ENCODE data around the gene NFAM1. TPM values are rescaled to one million over a fixed set of nuclear protein-coding genes. Genes with fewer than 3 reads are reported as not detected.

The NFAM1 gene
- total and polyA plus RNA-seq, 9 donors, result 0.36 to 3.5 (median 0.91) TPM

- no peaks in the 10 kb centered on the region for H3K9me3 ChIP-seq
- intact Hi-C loops (cut with DNase I), result no loop called here
- H3K27ac ChIP-seq, result no peak overlapping the region
- H3K4me1 ChIP-seq (ENCODE audit: insufficient read depth), result no peaks in the 10 kb centered on the region
- no peak overlapping the region for H3K4me3 ChIP-seq
- TF ChIP-seq POLR2A (IDR thresholded peaks at IDR 0.05) (no peak), EP300 (IDR thresholded peaks at IDR 0.05) (no peak), CTCF (IDR thresholded peaks at IDR 0.05) (no peak)
- no peaks in the 10 kb centered on the region for H3K27me3 ChIP-seq
- no peaks in the 10 kb centered on the region for H3K36me3 ChIP-seq
- no peak for DNase-seq
- 75 to 83% (median 81%) methylated on average over 5 of the region's 5 CpGs for WGBS, 3 donors
Measured at GRCh38 chr22:42375982-42376381, 56.2 kb downstream of the NFAM1 start.

- no peak overlapping the region for H3K4me3 ChIP-seq
- TF ChIP-seq POLR2A (IDR thresholded peaks at IDR 0.05) (no peak), CTCF (IDR thresholded peaks at IDR 0.05) (no peak), EP300 (IDR thresholded peaks at IDR 0.05) (no peak)
- 80 to 83% (median 81%) methylated on average over 7 of the region's 7 CpGs for WGBS, 3 donors
- peaks cover 4% of the 10 kb centered on the region for H3K4me1 ChIP-seq (ENCODE audit: insufficient read depth)
- no peak for DNase-seq
- no peaks in the 10 kb centered on the region for H3K9me3 ChIP-seq
- H3K27me3 ChIP-seq, result no peaks in the 10 kb centered on the region
- H3K36me3 ChIP-seq, result no peaks in the 10 kb centered on the region
- intact Hi-C loops (cut with DNase I), result no loop called here
- H3K27ac ChIP-seq, result no peak overlapping the region
Measured at GRCh38 chr22:42372976-42373375, 59.2 kb downstream of the NFAM1 start.

- Histone ChIP-seq H3K4me1 (ENCODE audit: insufficient read depth) (peaks cover 4% of the 10 kb centered on the region), H3K27me3 (no peaks in the 10 kb centered on the region), H3K4me3 (no peak overlapping the region), H3K27ac (no peak overlapping the region), H3K36me3 (no peaks in the 10 kb centered on the region), H3K9me3 (no peaks in the 10 kb centered on the region)
- 63 to 72% (median 65%) methylated on average over 3 of the region's 3 CpGs for WGBS, 3 donors
- no peak for TF ChIP-seq CTCF (IDR thresholded peaks at IDR 0.05)
- no peak for TF ChIP-seq EP300 (IDR thresholded peaks at IDR 0.05)
- no peak for TF ChIP-seq POLR2A (IDR thresholded peaks at IDR 0.05)
- DNase-seq, result no peak
- intact Hi-C loops (cut with DNase I), result no loop called here
Measured at GRCh38 chr22:42371501-42371900, 60.7 kb downstream of the NFAM1 start.

- Histone ChIP-seq H3K36me3 (no peaks in the 10 kb centered on the region), H3K27me3 (no peaks in the 10 kb centered on the region), H3K4me3 (no peak overlapping the region), H3K27ac (no peak overlapping the region), H3K9me3 (no peaks in the 10 kb centered on the region), H3K4me1 (ENCODE audit: insufficient read depth) (peaks cover 4% of the 10 kb centered on the region)
- intact Hi-C loops (cut with DNase I), result no loop called here
- no peak for DNase-seq
- 71 to 76% (median 76%) methylated on average over 4 of the region's 4 CpGs for WGBS, 3 donors
- TF ChIP-seq CTCF (IDR thresholded peaks at IDR 0.05), result no peak
- no peak for TF ChIP-seq EP300 (IDR thresholded peaks at IDR 0.05)
- no peak for TF ChIP-seq POLR2A (IDR thresholded peaks at IDR 0.05)
Measured at GRCh38 chr22:42371099-42371498, 61.1 kb downstream of the NFAM1 start.
